IMR-90 (cell line): ENCODE measurements around the gene PMEPA1. TPM values are rescaled to one million over a fixed set of nuclear protein-coding genes. Genes with fewer than 3 reads are reported as not detected.

Experiments
- ATAC-seq: fragments of 200-7000 bp; cut with Tn5 transposase; 2 replicates; pipeline ENCODE4 v1.9.1; 2020; ENCODE audit warnings: low read depth, mild to moderate bottlenecking, moderate library complexity
- BruUV-seq: library from RNA; stranded (reverse); fragments of 400-500 nt; replicated peaks from 2 replicates; lab custom pipeline; 2021; lab: Mats Ljungman, UMichigan
- CTCF ChIA-PET: fragments of 300-600 bp; formaldehyde crosslinking; extraction: SDS; loops from one replicate; lab custom pipeline; 2021; ENCODE audit warnings: antibody characterized with exemption; lab: Yijun Ruan, JAX
- POLR2A ChIA-PET: fragments of 300-600 bp; sonication (Branson Sonifier 250); formaldehyde crosslinking; loops from one replicate; lab custom pipeline; 2022; ENCODE audit warnings: antibody characterized with exemption; ENCODE audit not compliant: unreplicated experiment; lab: Charles Lee
- DNase-seq: peaks from one replicate; pipeline ENCODE4 v3.0.0; 2013
- H2AFZ ChIP-seq: replicated peaks from 2 replicates; pipeline ENCODE3; 2013; ENCODE audit warnings: low read length, mild to moderate bottlenecking; ENCODE audit not compliant: poor library complexity
- H2AK5ac ChIP-seq: 2 replicates; pipeline ENCODE4 v1.6.1; 2013; ENCODE audit warnings: low read depth, low read length, inconsistent platforms
- H2AK9ac ChIP-seq: replicated peaks from 2 replicates; pipeline ENCODE3; 2013; ENCODE audit warnings: mild to moderate bottlenecking, low read depth, low read length, moderate library complexity; ENCODE audit not compliant: poor library complexity
- H2BK120ac ChIP-seq: 2 replicates; pipeline ENCODE4 v1.6.1; 2013; ENCODE audit warnings: low read depth, low read length, inconsistent platforms
- H2BK15ac ChIP-seq: 3 replicates; pipeline ENCODE4 v1.6.1; 2013; ENCODE audit warnings: low read depth, low read length, inconsistent platforms
- H2BK20ac ChIP-seq: 2 replicates; pipeline ENCODE4 v1.6.1; 2013; ENCODE audit warnings: low read depth, mild to moderate bottlenecking, inconsistent platforms, low read length, moderate library complexity
- H2BK5ac ChIP-seq: 2 replicates; pipeline ENCODE4 v1.6.1; 2013; ENCODE audit warnings: mild to moderate bottlenecking, low read depth, low read length, inconsistent platforms; ENCODE audit not compliant: poor library complexity, severe bottlenecking
- H3K14ac ChIP-seq: replicated peaks from 2 replicates; pipeline ENCODE4 v1.6.1; 2013; ENCODE audit warnings: low read depth, low read length, inconsistent platforms
- H3K18ac ChIP-seq: 2 replicates; pipeline ENCODE4 v1.6.1; 2013; ENCODE audit warnings: low read depth, low read length, control low read depth
- H3K23ac ChIP-seq: 2 replicates; pipeline ENCODE4 v1.6.1; 2013; ENCODE audit warnings: low read depth, low read length, inconsistent platforms
- H3K27ac ChIP-seq: 2 replicates; pipeline ENCODE4 v1.5.1; 2013; ENCODE audit warnings: mild to moderate bottlenecking, control low read depth, low read length; ENCODE audit not compliant: insufficient read depth
- H3K27me3 ChIP-seq: 2 replicates; pipeline ENCODE4 v1.6.1; 2013; ENCODE audit warnings: low read length; ENCODE audit not compliant: control insufficient read depth, insufficient read depth
- H3K36me3 ChIP-seq: 2 replicates; pipeline ENCODE4 v1.6.1; 2013; ENCODE audit warnings: low read length, mixed read lengths; ENCODE audit not compliant: control insufficient read depth, insufficient read depth
- H3K4ac ChIP-seq: 2 replicates; pipeline ENCODE4 v1.6.1; 2013; ENCODE audit warnings: low read depth, low read length, inconsistent platforms
- H3K4me1 ChIP-seq: 2 replicates; pipeline ENCODE4 v1.6.1; 2013; ENCODE audit warnings: low read length, mixed read lengths; ENCODE audit not compliant: control insufficient read depth, insufficient read depth
- H3K4me2 ChIP-seq: 2 replicates; pipeline ENCODE4 v1.6.1; 2013; ENCODE audit warnings: low read depth, mild to moderate bottlenecking, control low read depth, low read length, moderate library complexity
- H3K4me3 ChIP-seq: 2 replicates; pipeline ENCODE4 v1.5.1; 2013; ENCODE audit warnings: low read depth, mild to moderate bottlenecking, control low read depth, low read length, moderate library complexity; ENCODE audit not compliant: insufficient read depth
- H3K56ac ChIP-seq: 2 replicates; pipeline ENCODE4 v1.6.1; 2013; ENCODE audit warnings: low read length, inconsistent platforms; ENCODE audit not compliant: insufficient read depth; ENCODE audit errors: extremely low read depth
- H3K79me1 ChIP-seq, 2 experiments: 2 replicates each; pipeline ENCODE4 v1.6.1; 2013; ENCODE audit warnings: low read length in 2 of 2, inconsistent platforms in 1 of 2, low read depth in 1 of 2
- H3K9ac ChIP-seq: 2 replicates; pipeline ENCODE4 v1.6.1; 2013; ENCODE audit warnings: low read depth, low read length, control low read depth
- H3K9me1 ChIP-seq: 2 replicates; pipeline ENCODE4 v1.6.1; 2013; ENCODE audit warnings: low read length, inconsistent platforms; ENCODE audit not compliant: insufficient read depth
- H3K9me3 ChIP-seq: 2 replicates; pipeline ENCODE4 v1.6.1; 2013; ENCODE audit warnings: low read length; ENCODE audit not compliant: control insufficient read depth, insufficient read depth
- H4K20me1 ChIP-seq: 2 replicates; pipeline ENCODE4 v1.6.1; 2013; ENCODE audit warnings: low read length, inconsistent platforms; ENCODE audit not compliant: insufficient read depth
- H4K5ac ChIP-seq: 2 replicates; pipeline ENCODE4 v1.6.1; 2013; ENCODE audit warnings: mild to moderate bottlenecking, low read depth, low read length, control low read depth
- H4K8ac ChIP-seq, 2 experiments: 2 replicates each; pipeline ENCODE4 v1.6.1; 2013; ENCODE audit warnings: low read depth in 2 of 2, low read length in 2 of 2, control low read depth in 1 of 2, inconsistent platforms in 1 of 2
- H4K91ac ChIP-seq: 2 replicates; pipeline ENCODE4 v1.6.1; 2013; ENCODE audit warnings: low read depth, low read length, inconsistent platforms; ENCODE audit not compliant: insufficient read depth
- BHLHE40 ChIP-seq: fragments of 150-350 bp; IDR thresholded peaks from 2 replicates; pipeline ENCODE4 v1.6.1; 2016; ENCODE audit warnings: mild to moderate bottlenecking, low read depth, low read length
- CEBPB ChIP-seq: IDR thresholded peaks from 2 replicates; pipeline ENCODE4 v1.6.1; 2012; ENCODE audit warnings: low read depth, low read length, improper control_type of control experiment
- ELK1 ChIP-seq: fragments of 150-350 bp; IDR thresholded peaks from 2 replicates; pipeline ENCODE4 v1.6.1; 2016; ENCODE audit warnings: low read depth, mild to moderate bottlenecking, low read length, moderate library complexity, borderline replicate concordance
- MAFK ChIP-seq: IDR thresholded peaks from 2 replicates; pipeline ENCODE4 v1.6.1; 2012; ENCODE audit warnings: low read depth, low read length, improper control_type of control experiment
- MAZ ChIP-seq: IDR thresholded peaks from 2 replicates; pipeline ENCODE4 v1.6.1; 2012; ENCODE audit warnings: low read depth, mild to moderate bottlenecking, low read length, improper control_type of control experiment, moderate library complexity, borderline replicate concordance
- NFE2L2 ChIP-seq: fragments of 150-350 bp; IDR thresholded peaks from 2 replicates; pipeline ENCODE4 v1.6.1; 2016; ENCODE audit warnings: low read depth, mild to moderate bottlenecking, low read length
- RCOR1 ChIP-seq: IDR thresholded peaks from 2 replicates; pipeline ENCODE4 v1.6.1; 2012; ENCODE audit warnings: mild to moderate bottlenecking, low read length, improper control_type of control experiment; ENCODE audit not compliant: insufficient replicate concordance
- RFX5 ChIP-seq: IDR thresholded peaks from 2 replicates; pipeline ENCODE4 v1.8.0; 2012; ENCODE audit warnings: low read depth, mild to moderate bottlenecking, low read length, moderate library complexity
- SMC3 ChIP-seq: fragments of 150-350 bp; IDR thresholded peaks from 2 replicates; pipeline ENCODE4 v1.6.1; 2016; ENCODE audit warnings: low read depth, mild to moderate bottlenecking, antibody characterized with exemption, low read length, moderate library complexity
- USF2 ChIP-seq: fragments of 150-350 bp; IDR thresholded peaks from 2 replicates; pipeline ENCODE4 v1.6.1; 2017; ENCODE audit warnings: mild to moderate bottlenecking, antibody characterized with exemption, low read length, low read depth
- WGBS, 2 experiments: methylation state at CpG; one replicate each; pipeline versions ENCODE4 v1.1.5 to v1.1.7; 2013; ENCODE audit warnings: missing lambda C conversion rate in 2 of 2; ENCODE audit not compliant: insufficient read length in 1 of 2; ENCODE audit errors: extremely low coverage in 2 of 2; 5-methylcytosine and 5-hydroxymethylcytosine counted together
- dilution Hi-C: fragments of 300-500 bp; cut with HindIII; formaldehyde crosslinking; loops from one replicate; pipeline ENCODE4 v1.14.3; 2018; ENCODE audit warnings: low sequenced_read_pairs; ENCODE audit not compliant: unreplicated experiment
- in situ Hi-C: fragments of 300-500 bp; cut with MboI; formaldehyde crosslinking; loops from 3 replicates; pipeline ENCODE4 v1.14.3; 2019; ENCODE audit warnings: low sequenced_read_pairs, inconsistent platforms, mixed read lengths
- intact Hi-C: fragments of 100-400 bp; cut with micrococcal nuclease; formaldehyde crosslinking; loops from 2 replicates; pipeline ENCODE4 v1.10.0; 2022
- polyA plus RNA-seq, 3 experiments: library from polyadenylated mRNA; depleted of rRNA; stranded (reverse); fragments of >200 nt; gene quantifications; 2 replicates each; pipeline ENCODE4 v1.2.3, GENCODE V29; 2012; ENCODE audit warnings: low replicate concordance in 1 of 3
- total RNA-seq: library from RNA; depleted of rRNA; stranded (reverse); fragments of >200 nt; gene quantifications from 2 replicates; pipeline ENCODE4 v1.2.3, GENCODE V29; 2012

The PMEPA1 gene
- total and polyA plus RNA-seq, 2 of the 4 experiments (the other 2 are of a cell fraction), result 2.0 to 6.9 TPM

DNA sequence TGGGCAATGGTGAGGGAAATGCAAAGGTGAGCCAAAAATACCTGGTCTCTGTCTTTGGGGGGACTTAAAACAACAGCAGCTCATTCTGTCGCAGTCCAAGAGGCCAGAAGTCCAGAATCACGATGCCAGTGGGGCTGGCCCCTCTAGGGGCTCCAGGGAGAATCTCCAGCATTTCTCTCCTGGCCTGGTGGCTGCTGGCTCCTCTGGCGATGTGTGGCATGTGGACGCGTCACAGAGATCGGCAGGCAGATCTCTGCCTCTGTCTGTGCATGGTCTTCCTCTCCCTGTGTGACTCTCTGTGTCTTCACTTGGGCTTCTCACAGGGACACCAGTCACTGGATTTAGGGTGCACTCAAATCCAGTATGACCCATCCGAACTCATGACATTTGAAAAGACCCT lies 14.0 kb upstream of the PMEPA1 start:
- ATAC-seq, result no peak
- no peak overlapping the region for H4K91ac ChIP-seq
- no peak overlapping the region for H2AFZ ChIP-seq
- H4K8ac ChIP-seq, result no peak overlapping the region
- no peak overlapping the region for H3K9ac ChIP-seq
- H3K18ac ChIP-seq, result no peak overlapping the region
- no peak for DNase-seq
- no peak overlapping the region for H3K14ac ChIP-seq
- H4K5ac ChIP-seq, result no peak overlapping the region
- H2BK15ac ChIP-seq, result no peak overlapping the region
- ChIA-PET CTCF (no interaction called here), POLR2A (no interaction called here)
- no peaks in the 10 kb centered on the region for H3K79me1 ChIP-seq
- no peak overlapping the region for H3K56ac ChIP-seq
- no TSS peak for BruUV-seq
- H2BK120ac ChIP-seq, result no peak overlapping the region
- intact Hi-C loops, result no loop called here
- TF ChIP-seq SMC3 (no peak), RFX5 (no peak), MAFK (no peak), CEBPB (no peak), ELK1 (no peak), MAZ (no peak), BHLHE40 (no peak), USF2 (no peak), NFE2L2 (no peak), RCOR1 (no peak)
- H3K27me3 ChIP-seq, result peaks cover 61% of the 10 kb centered on the region
- dilution Hi-C loops, result no loop called here
- no peak overlapping the region for H2BK20ac ChIP-seq
- no peak overlapping the region for H3K4me3 ChIP-seq
- no peak overlapping the region for H2AK9ac ChIP-seq
- in situ Hi-C loops, result no loop called here
- no peak overlapping the region for H3K4ac ChIP-seq
- H3K9me1 ChIP-seq, result no peaks in the 10 kb centered on the region
- H3K4me2 ChIP-seq, result no peak overlapping the region
- H3K9me3 ChIP-seq, result no peaks in the 10 kb centered on the region
- H4K20me1 ChIP-seq, result no peaks in the 10 kb centered on the region
- no peaks in the 10 kb centered on the region for H3K36me3 ChIP-seq
- no peaks in the 10 kb centered on the region for H3K4me1 ChIP-seq
- H3K27ac ChIP-seq, result no peak overlapping the region
- no peak overlapping the region for H2BK5ac ChIP-seq
- 79% methylated on average over 6 of the region's 7 CpGs; no CpG with 5 or more reads in 1 of the 2 experiments for WGBS, 2 experiments
- H2AK5ac ChIP-seq, result no peak overlapping the region
- H3K23ac ChIP-seq, result no peak overlapping the region
